NOMO-1 treated with DMSO at 0.1 percent for 48 hours (cell line): Measurements from ENCODE around the gene TTLL1.

Source experiments
- DNase-seq: peaks from one replicate; lab custom pipeline; 2025; ENCODE audit not compliant: unreplicated experiment; lab: John Stamatoyannopoulos, UW

The TTLL1 gene

GRCh38 chr22:42994917-42995562 lies 94.2 kb downstream of the TTLL1 start:
- peak; percentile 97 for DNase-seq

- no peak for DNase-seq
These were observed 94.8 kb downstream of the TTLL1 start for GRCh38 chr22:42994276-42994916.

GRCh38 chr22:42993651-42994275 lies 95.4 kb downstream of the TTLL1 start:
- peak; percentile 70 for DNase-seq

GRCh38 chr22:42992886-42993479 lies 96.2 kb downstream of the TTLL1 start:
- DNase-seq = no peak

- no peak for DNase-seq
These were observed 97.1 kb downstream of the TTLL1 start for GRCh38 chr22:42992092-42992491.

- DNase-seq = no peak
These were observed 98.1 kb downstream of the TTLL1 start for GRCh38 chr22:42991010-42991651.

- peak; percentile 43 for DNase-seq
These were observed 98.9 kb downstream of the TTLL1 start for GRCh38 chr22:42990131-42990838.
